Liver (tissue), 9 donors: ENCODE measurements around the gene ZNF467. TPM values are rescaled to one million over a fixed set of nuclear protein-coding genes. Genes with fewer than 3 reads are reported as not detected.
A peak's percentile ranks its signal among the peaks of the same experiment; 100 is the strongest.

ENCODE experiments used
- DNase-seq: peaks from one replicate; pipeline ENCODE4 v3.0.0-alpha.2; 2017; ENCODE audit warnings: low spot score
- H3K27ac ChIP-seq, 2 donors: one replicate each; pipeline ENCODE4 v1.7.0; 2013; ENCODE audit warnings: inconsistent platforms in 2 of 2, low read length in 2 of 2, control low read depth in 1 of 2, low read depth in 1 of 2, mild to moderate bottlenecking in 1 of 2
- H3K27me3 ChIP-seq, 4 donors: one replicate each; pipeline versions ENCODE4 v1.6.1 to v1.7.0; 2013; ENCODE audit warnings: low read length in 3 of 4, inconsistent platforms in 1 of 4, mild to moderate bottlenecking in 1 of 4, moderate library complexity in 1 of 4; ENCODE audit not compliant: control insufficient read depth in 4 of 4, insufficient read depth in 4 of 4
- H3K36me3 ChIP-seq, 4 donors: one replicate each; pipeline versions ENCODE4 v1.6.1 to v1.7.0; 2013; ENCODE audit warnings: low read length in 3 of 4, mild to moderate bottlenecking in 3 of 4, low read depth in 1 of 4, moderate library complexity in 1 of 4; ENCODE audit not compliant: control insufficient read depth in 4 of 4, insufficient read depth in 3 of 4
- H3K4me1 ChIP-seq, 4 donors: one replicate each; pipeline versions ENCODE4 v1.6.1 to v1.7.0; 2013; ENCODE audit warnings: low read length in 3 of 4, mild to moderate bottlenecking in 3 of 4, moderate library complexity in 1 of 4; ENCODE audit not compliant: control insufficient read depth in 4 of 4, insufficient read depth in 4 of 4
- H3K4me3 ChIP-seq, 3 donors: one replicate each; pipeline versions ENCODE4 v1.6.1 to v1.7.0; 2013; ENCODE audit warnings: low read length in 3 of 3, control low read depth in 1 of 3, low read depth in 1 of 3, mild to moderate bottlenecking in 1 of 3
- H3K9ac ChIP-seq, 2 donors: one replicate each; pipeline ENCODE4 v1.7.0; 2013; ENCODE audit warnings: low read length in 2 of 2, mild to moderate bottlenecking in 2 of 2, moderate library complexity in 2 of 2, control low read depth in 1 of 2, low read depth in 1 of 2
- H3K9me3 ChIP-seq, 4 donors: one replicate each; pipeline versions ENCODE4 v1.6.1 to v1.7.0; 2013; ENCODE audit warnings: low read length in 3 of 4; ENCODE audit not compliant: control insufficient read depth in 4 of 4
- EGR1 ChIP-seq, 2 donors: IDR thresholded peaks; 2 replicates each; pipeline ENCODE4 v1.6.1; 2016 to 2018; ENCODE audit warnings: antibody characterized with exemption in 2 of 2, low read depth in 2 of 2
- FOXA1 ChIP-seq: IDR thresholded peaks from 2 replicates; pipeline ENCODE4 v1.6.1; 2016; ENCODE audit warnings: antibody characterized with exemption
- FOXA2 ChIP-seq: IDR thresholded peaks from 2 replicates; pipeline ENCODE4 v1.6.1; 2016; ENCODE audit warnings: antibody characterized with exemption
- GABPA ChIP-seq, 2 donors: IDR thresholded peaks in 1 of 2; conservative IDR thresholded peaks in 1 of 2; 2 replicates each; pipeline ENCODE4 v1.6.1; 2016; ENCODE audit warnings: antibody characterized with exemption in 2 of 2, mild to moderate bottlenecking in 1 of 2, moderate library complexity in 1 of 2
- HNF4A ChIP-seq, 2 donors: conservative IDR thresholded peaks; 2 replicates each; pipeline ENCODE4 v1.6.1; 2016; ENCODE audit warnings: antibody characterized with exemption in 2 of 2, mild to moderate bottlenecking in 2 of 2
- HNF4G ChIP-seq: IDR thresholded peaks from 2 replicates; pipeline ENCODE4 v1.6.1; 2016; ENCODE audit warnings: antibody characterized with exemption
- JUND ChIP-seq, 2 donors: IDR thresholded peaks; 2 replicates each; pipeline ENCODE4 v1.6.1; 2016; ENCODE audit warnings: antibody characterized with exemption in 2 of 2
- NR2F2 ChIP-seq: IDR thresholded peaks from 2 replicates; pipeline ENCODE4 v1.6.1; 2016; ENCODE audit warnings: antibody characterized with exemption
- RAD21 ChIP-seq, 2 donors: IDR thresholded peaks; 2 replicates each; pipeline ENCODE4 v1.6.1; 2016; ENCODE audit warnings: antibody characterized with exemption in 2 of 2, mild to moderate bottlenecking in 2 of 2
- RXRA ChIP-seq, 2 donors: IDR thresholded peaks; 2 replicates each; pipeline ENCODE4 v1.6.1; 2017 to 2018; ENCODE audit warnings: antibody characterized with exemption in 2 of 2, mild to moderate bottlenecking in 1 of 2
- SP1 ChIP-seq: IDR thresholded peaks from 2 replicates; pipeline ENCODE4 v1.6.1; 2018; ENCODE audit warnings: antibody characterized with exemption, mild to moderate bottlenecking
- TAF1 ChIP-seq: conservative IDR thresholded peaks from 2 replicates; pipeline ENCODE4 v1.6.1; 2016; ENCODE audit warnings: antibody characterized with exemption, mild to moderate bottlenecking
- YY1 ChIP-seq: IDR thresholded peaks from 2 replicates; pipeline ENCODE4 v1.6.1; 2016; ENCODE audit warnings: antibody characterized with exemption, mild to moderate bottlenecking
- WGBS: extraction: QIAGEN DNeasy Blood & Tissue Kit; methylation state at CpG from one replicate; pipeline ENCODE4 v1.1.7; 2013; 5-methylcytosine and 5-hydroxymethylcytosine counted together
- polyA plus RNA-seq, 2 donors: library from polyadenylated mRNA; stranded (reverse) in 1 of 2; unstranded in 1 of 2; fragments of 200-250 nt in 1 of 2; fragments of >200 nt in 1 of 2; fragmentation: Nextera tagmentation in 1 of 2; extraction: Ambion mirVana in 1 of 2; gene quantifications; one replicate each; pipeline versions ENCODE4 v1.2.1 to v1.2.3, GENCODE V29; 2013 to 2015
- total RNA-seq, 2 donors: library from RNA; depleted of rRNA; stranded (reverse); fragments of >200 nt; gene quantifications; one replicate each; pipeline ENCODE4 v1.2.3, GENCODE V29; 2014
- TF ChIP-seq, protein P1 (sequence below): fragments of 150-350 bp; IDR thresholded peaks from 2 replicates; pipeline ENCODE4 v1.5.1; 2017; ENCODE audit warnings: improper control_type of control experiment, low read depth, low read length; ENCODE audit not compliant: missing input control
- TF ChIP-seq, protein P2 (sequence below): IDR thresholded peaks from 2 replicates; pipeline ENCODE4 v1.6.1; 2016; ENCODE audit warnings: antibody characterized with exemption
- TF ChIP-seq, protein P3 (sequence below): IDR thresholded peaks from 2 replicates; pipeline ENCODE4 v1.6.1; 2016; ENCODE audit warnings: antibody characterized with exemption
- TF ChIP-seq, protein P4 (sequence below): IDR thresholded peaks from 2 replicates; pipeline ENCODE4 v1.6.1; 2016; ENCODE audit warnings: antibody characterized with exemption, mild to moderate bottlenecking
- TF ChIP-seq, protein P5 (sequence below): IDR thresholded peaks from 2 replicates; pipeline ENCODE4 v1.6.1; 2016; ENCODE audit warnings: antibody characterized with exemption
- donor health status: healthy.
- donor health status: healthy.
- donor health status: healthy.
- donor health status: healthy.
- donor health status: healthy.

ZNF467 gene
- total and polyA plus RNA-seq, 4 donors: 2.8 to 4.0 (median 3.7) TPM

DNA sequence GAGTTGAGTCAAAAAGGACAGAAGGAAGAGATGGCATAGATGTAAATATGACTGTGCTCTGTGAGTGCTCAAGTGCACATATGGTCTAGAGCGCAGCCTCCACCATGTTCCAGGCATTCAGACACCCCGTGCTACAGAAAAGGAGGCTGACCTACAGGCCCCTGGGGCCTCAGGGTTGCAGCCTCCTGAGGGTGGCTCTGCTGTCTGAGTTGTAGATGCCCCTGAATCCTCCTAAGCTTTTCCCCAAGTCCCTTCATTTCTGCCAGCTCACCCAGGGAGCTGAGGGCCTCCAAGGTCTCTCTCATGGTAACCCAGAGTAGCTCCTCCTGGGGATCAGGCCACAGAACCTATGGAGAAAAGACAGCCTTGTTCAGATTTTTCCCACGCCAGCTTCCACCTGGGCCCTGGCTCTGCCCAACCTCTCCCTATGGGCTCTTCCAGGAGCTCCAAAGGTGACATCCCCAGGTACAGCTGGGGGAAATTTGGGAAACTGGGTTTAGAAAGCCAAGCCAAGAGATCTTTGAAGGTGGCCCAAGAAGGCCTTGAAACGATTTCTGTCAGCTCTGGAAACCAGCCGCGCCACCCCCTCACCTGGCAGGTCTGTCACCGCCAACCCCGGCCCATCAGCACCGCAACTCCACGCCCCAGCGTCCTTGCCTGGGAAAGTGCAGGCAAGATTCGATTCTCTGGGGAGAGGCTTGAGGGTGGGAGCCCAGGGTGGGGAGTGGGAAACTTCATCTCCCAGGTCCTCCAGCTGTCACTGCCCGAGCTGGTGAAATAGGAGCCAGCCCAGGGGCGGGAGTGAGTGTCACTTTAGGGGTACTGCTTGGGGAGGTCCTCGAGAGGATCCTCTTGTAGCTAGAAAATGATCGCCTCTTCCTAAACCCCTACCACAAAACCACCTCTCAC lies 2.4 kb downstream of the ZNF467 start:
- Histone ChIP-seq H3K36me3 (peaks cover 0 to 18% (median 12%) of the 10 kb centered on the region in 4 donors), H3K27me3 (no peaks in the 10 kb centered on the region), H3K4me3 (peak overlapping the region; percentile 24 to 80 (median 50)), H3K9ac (peak overlapping the region in 1 of 2 donors; percentile 43), H3K9me3 (no peaks in the 10 kb centered on the region), H3K4me1 (peaks cover 5 to 22% (median 10%) of the 10 kb centered on the region in 4 donors), H3K27ac (peak overlapping the region in 1 of 2 donors; percentile 12)
- DNase-seq: no peak
- TF ChIP-seq, protein P1, sequence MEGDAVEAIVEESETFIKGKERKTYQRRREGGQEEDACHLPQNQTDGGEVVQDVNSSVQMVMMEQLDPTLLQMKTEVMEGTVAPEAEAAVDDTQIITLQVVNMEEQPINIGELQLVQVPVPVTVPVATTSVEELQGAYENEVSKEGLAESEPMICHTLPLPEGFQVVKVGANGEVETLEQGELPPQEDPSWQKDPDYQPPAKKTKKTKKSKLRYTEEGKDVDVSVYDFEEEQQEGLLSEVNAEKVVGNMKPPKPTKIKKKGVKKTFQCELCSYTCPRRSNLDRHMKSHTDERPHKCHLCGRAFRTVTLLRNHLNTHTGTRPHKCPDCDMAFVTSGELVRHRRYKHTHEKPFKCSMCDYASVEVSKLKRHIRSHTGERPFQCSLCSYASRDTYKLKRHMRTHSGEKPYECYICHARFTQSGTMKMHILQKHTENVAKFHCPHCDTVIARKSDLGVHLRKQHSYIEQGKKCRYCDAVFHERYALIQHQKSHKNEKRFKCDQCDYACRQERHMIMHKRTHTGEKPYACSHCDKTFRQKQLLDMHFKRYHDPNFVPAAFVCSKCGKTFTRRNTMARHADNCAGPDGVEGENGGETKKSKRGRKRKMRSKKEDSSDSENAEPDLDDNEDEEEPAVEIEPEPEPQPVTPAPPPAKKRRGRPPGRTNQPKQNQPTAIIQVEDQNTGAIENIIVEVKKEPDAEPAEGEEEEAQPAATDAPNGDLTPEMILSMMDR: no peak
- no peak for TF ChIP-seq JUND (IDR thresholded peaks at IDR 0.05)
- TF ChIP-seq, protein P2, sequence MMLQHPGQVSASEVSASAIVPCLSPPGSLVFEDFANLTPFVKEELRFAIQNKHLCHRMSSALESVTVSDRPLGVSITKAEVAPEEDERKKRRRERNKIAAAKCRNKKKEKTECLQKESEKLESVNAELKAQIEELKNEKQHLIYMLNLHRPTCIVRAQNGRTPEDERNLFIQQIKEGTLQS: no peak
- TF ChIP-seq RAD21 (IDR thresholded peaks at IDR 0.05): no peak
- TF ChIP-seq, protein P3, sequence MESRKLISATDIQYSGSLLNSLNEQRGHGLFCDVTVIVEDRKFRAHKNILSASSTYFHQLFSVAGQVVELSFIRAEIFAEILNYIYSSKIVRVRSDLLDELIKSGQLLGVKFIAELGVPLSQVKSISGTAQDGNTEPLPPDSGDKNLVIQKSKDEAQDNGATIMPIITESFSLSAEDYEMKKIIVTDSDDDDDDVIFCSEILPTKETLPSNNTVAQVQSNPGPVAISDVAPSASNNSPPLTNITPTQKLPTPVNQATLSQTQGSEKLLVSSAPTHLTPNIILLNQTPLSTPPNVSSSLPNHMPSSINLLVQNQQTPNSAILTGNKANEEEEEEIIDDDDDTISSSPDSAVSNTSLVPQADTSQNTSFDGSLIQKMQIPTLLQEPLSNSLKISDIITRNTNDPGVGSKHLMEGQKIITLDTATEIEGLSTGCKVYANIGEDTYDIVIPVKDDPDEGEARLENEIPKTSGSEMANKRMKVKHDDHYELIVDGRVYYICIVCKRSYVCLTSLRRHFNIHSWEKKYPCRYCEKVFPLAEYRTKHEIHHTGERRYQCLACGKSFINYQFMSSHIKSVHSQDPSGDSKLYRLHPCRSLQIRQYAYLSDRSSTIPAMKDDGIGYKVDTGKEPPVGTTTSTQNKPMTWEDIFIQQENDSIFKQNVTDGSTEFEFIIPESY: no peak
- TF ChIP-seq, protein P4, sequence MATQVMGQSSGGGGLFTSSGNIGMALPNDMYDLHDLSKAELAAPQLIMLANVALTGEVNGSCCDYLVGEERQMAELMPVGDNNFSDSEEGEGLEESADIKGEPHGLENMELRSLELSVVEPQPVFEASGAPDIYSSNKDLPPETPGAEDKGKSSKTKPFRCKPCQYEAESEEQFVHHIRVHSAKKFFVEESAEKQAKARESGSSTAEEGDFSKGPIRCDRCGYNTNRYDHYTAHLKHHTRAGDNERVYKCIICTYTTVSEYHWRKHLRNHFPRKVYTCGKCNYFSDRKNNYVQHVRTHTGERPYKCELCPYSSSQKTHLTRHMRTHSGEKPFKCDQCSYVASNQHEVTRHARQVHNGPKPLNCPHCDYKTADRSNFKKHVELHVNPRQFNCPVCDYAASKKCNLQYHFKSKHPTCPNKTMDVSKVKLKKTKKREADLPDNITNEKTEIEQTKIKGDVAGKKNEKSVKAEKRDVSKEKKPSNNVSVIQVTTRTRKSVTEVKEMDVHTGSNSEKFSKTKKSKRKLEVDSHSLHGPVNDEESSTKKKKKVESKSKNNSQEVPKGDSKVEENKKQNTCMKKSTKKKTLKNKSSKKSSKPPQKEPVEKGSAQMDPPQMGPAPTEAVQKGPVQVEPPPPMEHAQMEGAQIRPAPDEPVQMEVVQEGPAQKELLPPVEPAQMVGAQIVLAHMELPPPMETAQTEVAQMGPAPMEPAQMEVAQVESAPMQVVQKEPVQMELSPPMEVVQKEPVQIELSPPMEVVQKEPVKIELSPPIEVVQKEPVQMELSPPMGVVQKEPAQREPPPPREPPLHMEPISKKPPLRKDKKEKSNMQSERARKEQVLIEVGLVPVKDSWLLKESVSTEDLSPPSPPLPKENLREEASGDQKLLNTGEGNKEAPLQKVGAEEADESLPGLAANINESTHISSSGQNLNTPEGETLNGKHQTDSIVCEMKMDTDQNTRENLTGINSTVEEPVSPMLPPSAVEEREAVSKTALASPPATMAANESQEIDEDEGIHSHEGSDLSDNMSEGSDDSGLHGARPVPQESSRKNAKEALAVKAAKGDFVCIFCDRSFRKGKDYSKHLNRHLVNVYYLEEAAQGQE: no peak
- TF ChIP-seq GABPA (IDR thresholded peaks at IDR 0.05 in 1 of 2, conservative IDR thresholded peaks at IDR 0.05 in 1 of 2): no peak
- TF ChIP-seq EGR1 (IDR thresholded peaks at IDR 0.05; ENCODE audit: low read depth in 2 of 2): no peak
- TF ChIP-seq, protein P5, sequence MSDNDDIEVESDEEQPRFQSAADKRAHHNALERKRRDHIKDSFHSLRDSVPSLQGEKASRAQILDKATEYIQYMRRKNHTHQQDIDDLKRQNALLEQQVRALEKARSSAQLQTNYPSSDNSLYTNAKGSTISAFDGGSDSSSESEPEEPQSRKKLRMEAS: no peak
- no peak for TF ChIP-seq YY1
- no peak for TF ChIP-seq NR2F2
- TF ChIP-seq HNF4G: no peak
- TF ChIP-seq HNF4A (conservative IDR thresholded peaks at IDR 0.05): no peak
- no peak for TF ChIP-seq TAF1
- TF ChIP-seq SP1: no peak
- no peak for TF ChIP-seq RXRA (IDR thresholded peaks at IDR 0.05)
- TF ChIP-seq FOXA2: no peak
- no peak for TF ChIP-seq FOXA1
- 56% methylated on average over 16 of the region's 16 CpGs for WGBS
